HepG2 (cell line): ENCODE data around the gene WAS. TPM values are rescaled to one million over a fixed set of nuclear protein-coding genes. Genes with fewer than 3 reads are reported as not detected.

Experiments
- ATAC-seq: fragments of 200-7000 bp; cut with Tn5 transposase; 3 replicates; pipeline ENCODE4 v1.9.1; 2020; ENCODE audit warnings: mild to moderate bottlenecking, moderate library complexity
- BruUV-seq: library from RNA; stranded (reverse); fragments of 400-500 nt; replicated peaks from 2 replicates; lab custom pipeline; 2021; lab: Mats Ljungman, UMichigan
- CTCF ChIA-PET: fragments of 300-600 bp; formaldehyde crosslinking; extraction: SDS; loops from one replicate; lab custom pipeline; 2021; ENCODE audit warnings: low total read pairs, inconsistent platforms, low intra/inter-chr PET ratio; lab: Yijun Ruan, JAX
- POLR2A ChIA-PET: fragments of 350-600 bp; sonication (Branson Sonifier 250); formaldehyde crosslinking; loops from one replicate; lab custom pipeline; 2020; ENCODE audit warnings: antibody characterized with exemption, inconsistent platforms; lab: Yijun Ruan, JAX
- DNase-seq: peaks from one replicate; pipeline ENCODE4 v3.0.0-alpha.2; 2015; ENCODE audit warnings: low spot score
- FAIRE-seq: peaks from 3 replicates; lab custom pipeline; 2011; peaks lifted over from hg19 to GRCh38; lab: Jason Lieb, UNC
- H2AFZ ChIP-seq: one replicate; pipeline ENCODE4 v1.6.1; 2011; ENCODE audit warnings: low read length, inconsistent platforms
- H3K27ac ChIP-seq: fragments of 300-600 bp; 3 replicates; pipeline ENCODE4 v1.8.0; 2011; ENCODE audit warnings: mixed run types, mild to moderate bottlenecking, mixed read lengths, low read length, inconsistent platforms; ENCODE audit not compliant: insufficient read depth; ENCODE audit errors: extremely low read length
- H3K27me3 ChIP-seq, 2 experiments: fragments of 200-600 bp in 1 of 2; 2 replicates in 1 of 2; 3 replicates in 1 of 2; pipeline versions ENCODE4 v1.6.0 to v1.8.0; 2011; ENCODE audit warnings: low read length in 2 of 2, mild to moderate bottlenecking in 2 of 2, moderate library complexity in 2 of 2, inconsistent platforms in 1 of 2; ENCODE audit not compliant: insufficient read depth in 2 of 2, control insufficient read depth in 1 of 2
- H3K36me3 ChIP-seq, 2 experiments: fragments of 200-600 bp in 1 of 2; replicated peaks in 1 of 2; 2 replicates in 1 of 2; 3 replicates in 1 of 2; pipeline versions ENCODE4 v1.5.1 to v1.8.0; 2011; ENCODE audit warnings: low read length in 2 of 2, inconsistent platforms in 1 of 2; ENCODE audit not compliant: insufficient read depth in 2 of 2, control insufficient read depth in 1 of 2
- H3K4me1 ChIP-seq: 2 replicates; pipeline ENCODE4 v1.5.1; 2012; ENCODE audit warnings: low read length, inconsistent platforms; ENCODE audit not compliant: insufficient read depth
- H3K4me2 ChIP-seq: 2 replicates; pipeline ENCODE4 v1.6.0; 2011; ENCODE audit warnings: low read depth, low read length, inconsistent platforms
- H3K4me3 ChIP-seq, 3 experiments: fragments of 200-600 bp in 1 of 3; sonication (generic), shearing (Covaris generic) in 1 of 3; replicated peaks in 1 of 3; 2 replicates each; pipeline ENCODE4 v1.5.1; 2011 to 2016; ENCODE audit warnings: low read length in 3 of 3, inconsistent platforms in 2 of 3, low read depth in 2 of 3, mild to moderate bottlenecking in 2 of 3, control low read depth in 1 of 3, mixed read lengths in 1 of 3; ENCODE audit not compliant: insufficient read depth in 1 of 3
- H3K79me2 ChIP-seq: one replicate; pipeline ENCODE4 v1.6.1; 2011; ENCODE audit warnings: low read length, inconsistent platforms; ENCODE audit not compliant: insufficient read depth
- H3K9ac ChIP-seq: 2 replicates; pipeline ENCODE4 v1.6.0; 2011; ENCODE audit warnings: mild to moderate bottlenecking, low read depth, low read length, inconsistent platforms; ENCODE audit not compliant: insufficient read depth
- H3K9me3 ChIP-seq: 2 replicates; pipeline ENCODE4 v1.5.1; 2012; ENCODE audit warnings: mild to moderate bottlenecking, low read length
- H4K20me1 ChIP-seq: 2 replicates; pipeline ENCODE4 v1.6.0; 2011; ENCODE audit warnings: inconsistent platforms, mild to moderate bottlenecking, low read length, moderate library complexity; ENCODE audit not compliant: insufficient read depth
- CBFB ChIP-seq: sonication (generic); formaldehyde crosslinking; IDR thresholded peaks from 2 replicates; pipeline ENCODE4 v1.4.0; 2020; ENCODE audit warnings: missing genetic modification reagents
- EP300 ChIP-seq, 3 experiments: sonication (generic) in 1 of 3; formaldehyde crosslinking in 1 of 3; IDR thresholded peaks; 2 replicates each; pipeline versions ENCODE4 v1.5.1 to v1.6.1; 2011 to 2020; ENCODE audit warnings: low read depth in 2 of 3, low read length in 2 of 3, borderline replicate concordance in 1 of 3, improper control_type of control experiment in 1 of 3, mild to moderate bottlenecking in 1 of 3, missing genetic modification reagents in 1 of 3, moderate library complexity in 1 of 3
- ETS1 ChIP-seq: sonication (generic); formaldehyde crosslinking; IDR thresholded peaks from 2 replicates; pipeline ENCODE4 v1.4.0; 2020; ENCODE audit warnings: missing genetic modification reagents
- ETV5 ChIP-seq: IDR thresholded peaks from 2 replicates; pipeline ENCODE4 v1.6.1; 2018; ENCODE audit warnings: missing biosample characterization, missing genetic modification reagents, inconsistent platforms, borderline replicate concordance
- HNRNPL ChIP-seq: fragments of 200-400 bp; formaldehyde crosslinking; IDR thresholded peaks from 2 replicates; pipeline ENCODE4 v1.6.1; 2017; ENCODE audit warnings: mild to moderate bottlenecking, low read depth, low read length
- MXD1 ChIP-seq: sonication (generic); formaldehyde crosslinking; IDR thresholded peaks from 2 replicates; pipeline ENCODE4 v1.4.0; 2020; ENCODE audit warnings: mild to moderate bottlenecking, missing genetic modification reagents
- RARA ChIP-seq: IDR thresholded peaks from 2 replicates; pipeline ENCODE4 v1.6.1; 2016; ENCODE audit warnings: missing genetic modification reagents, missing compliant biosample characterization
- RFX1 ChIP-seq: fragments of 450-650 bp; IDR thresholded peaks from 2 replicates; pipeline ENCODE4 v1.6.1; 2017
- ZBTB25 ChIP-seq: IDR thresholded peaks from 2 replicates; pipeline ENCODE4 v1.6.1; 2018; ENCODE audit warnings: missing genetic modification reagents
- ZFP1 ChIP-seq: IDR thresholded peaks from 2 replicates; pipeline ENCODE4 v1.6.1; 2016
- ZNF34 ChIP-seq: sonication (generic); formaldehyde crosslinking; IDR thresholded peaks from 2 replicates; pipeline ENCODE4 v1.4.0; 2020; ENCODE audit warnings: mild to moderate bottlenecking, missing genetic modification reagents, borderline replicate concordance
- ZNF557 ChIP-seq: sonication (generic); formaldehyde crosslinking; IDR thresholded peaks from 2 replicates; pipeline ENCODE4 v1.4.0; 2020; ENCODE audit warnings: missing genetic modification reagents
- ZNF589 ChIP-seq: sonication (generic); formaldehyde crosslinking; conservative IDR thresholded peaks from 2 replicates; pipeline ENCODE4 v1.8.0; 2022; ENCODE audit warnings: mild to moderate bottlenecking, moderate library complexity, missing genetic modification reagents
- ZNF605 ChIP-seq: sonication (generic); formaldehyde crosslinking; IDR thresholded peaks from 2 replicates; pipeline ENCODE4 v1.8.0; 2022; ENCODE audit warnings: mild to moderate bottlenecking, missing genetic modification reagents
- ZNF761 ChIP-seq: sonication (generic); formaldehyde crosslinking; conservative IDR thresholded peaks from 2 replicates; pipeline ENCODE4 v1.4.0; 2020; ENCODE audit warnings: mild to moderate bottlenecking, missing genetic modification reagents
- WGBS: methylation state at CpG from one replicate; pipeline ENCODE4 v1.1.6; 2017; ENCODE audit warnings: low lambda C conversion rate; 5-methylcytosine and 5-hydroxymethylcytosine counted together
- in situ Hi-C: cut with HindIII; loops from 2 replicates; pipeline ENCODE4 v1.10.0; 2017; ENCODE audit warnings: low pct_unique_long_range_greater_than_20kb; ENCODE audit not compliant: extremely low pct_ligation_motif_present
- intact Hi-C: fragments of 100-400 bp; cut with micrococcal nuclease; formaldehyde crosslinking; loops from one replicate; pipeline ENCODE4 v1.10.0; 2022; ENCODE audit not compliant: unreplicated experiment
- polyA plus RNA-seq, 8 experiments: library from polyadenylated mRNA; depleted of rRNA in 3 of 8; stranded (reverse) in 7 of 8; unstranded in 1 of 8; fragments of >200 nt; fragmentation: Illumina TruSeq in 4 of 8; extraction: Trizol in 4 of 8; gene quantifications; 2 replicates each; pipeline versions ENCODE4 v1.2.1 to v1.2.3, GENCODE V29; 2011 to 2016; ENCODE audit warnings: low read depth in 4 of 8, missing spikeins in 1 of 8, mixed read lengths in 1 of 8; ENCODE audit not compliant: insufficient read depth in 1 of 8
- total RNA-seq, 5 experiments: library from RNA; depleted of rRNA; stranded (reverse); fragments of >200 nt; fragmentation: Illumina TruSeq; extraction: Trizol; gene quantifications; 2 replicates each; pipeline ENCODE4 v1.2.3, GENCODE V29; 2016; ENCODE audit warnings: low read depth in 1 of 5

WAS gene
- total and polyA plus RNA-seq, 2 of the 13 experiments (the other 11 are each of a cell fraction or from before 2014, with no cell fraction given), result 0.11 TPM; not detected in 1

GRCh38 chrX:48694776-48695533 lies 11.4 kb downstream of the WAS start:
- POLR2A ChIA-PET, result interaction anchor here (2.0 to 2.5 kb wide), 4 partner anchors 17 to 42 kb away, joined by 11 to 35 read pairs (median 12); no protein-coding TSS in a partner anchor
- no CpG with 5 or more reads among the region's 15 CpGs for WGBS
- Histone ChIP-seq H3K79me2 (peaks cover 5% of the 10 kb centered on the region), H3K4me3 (peak overlapping the region in 2 of 3 experiments; percentile 62 to 75; a peak in 4 of 6 replicates), H3K27me3 (no peaks in the 10 kb centered on the region), H3K36me3 (peaks cover 0 to 4% of the 10 kb centered on the region in 2 experiments; a peak in 1 of 5 replicates), H3K9me3 (no peaks in the 10 kb centered on the region), H3K9ac (peak overlapping the region; percentile 68), H3K27ac (no peak overlapping the region), H3K4me2 (peak overlapping the region; percentile 98)
- no peak for DNase-seq
- intact Hi-C loops (no loop called here), in situ Hi-C loops (no loop called here)
- ATAC-seq, result peak; percentile 28
- FAIRE-seq, result no peak
- 0 out of 2 replicates have a peak, but pooled peaks have one; percentile 19 for TF ChIP-seq ZNF605 (CRISPR knock-in tag)
- no peak for TF ChIP-seq ETS1 (CRISPR knock-in tag)
- no peak for TF ChIP-seq ZNF34
- TF ChIP-seq, all 625 proteins: peak for 1
- no peaks in the 10 kb centered on the region for H4K20me1 ChIP-seq
- H2AFZ ChIP-seq, result no peak overlapping the region
- no TSS peak for BruUV-seq
- peaks cover 17% of the 10 kb centered on the region for H3K4me1 ChIP-seq
- CTCF ChIA-PET, result no interaction called here

GRCh38 chrX:48695534-48695896 lies 11.9 kb downstream of the WAS start:
- Histone ChIP-seq H3K36me3 (peaks cover 0 to 4% of the 10 kb centered on the region in 2 experiments; a peak in 1 of 5 replicates), H3K4me2 (peak overlapping the region; percentile 98), H3K27me3 (no peaks in the 10 kb centered on the region), H3K27ac (peak overlapping the region; percentile 56), H3K4me3 (peak overlapping the region; percentile 43 to 75 (median 62); a peak in 5 of 6 replicates), H3K9me3 (no peaks in the 10 kb centered on the region), H2AFZ (no peak overlapping the region), H3K4me1 (peaks cover 17% of the 10 kb centered on the region), H3K79me2 (peaks cover 5% of the 10 kb centered on the region), H3K9ac (peak overlapping the region; percentile 68; the same call in 1 of the 2 replicates), H4K20me1 (no peaks in the 10 kb centered on the region)
- FAIRE-seq (no peak), DNase-seq (no peak), ATAC-seq (peak; percentile 15)
- POLR2A ChIA-PET, result interaction anchor here (2.0 to 2.5 kb wide), 4 partner anchors 16 to 42 kb away, joined by 11 to 35 read pairs (median 12); no protein-coding TSS in a partner anchor
- no CpG with 5 or more reads among the region's 14 CpGs for WGBS
- CTCF ChIA-PET, result no interaction called here
- intact Hi-C loops (no loop called here), in situ Hi-C loops (no loop called here)
- BruUV-seq, result no TSS peak
- TF ChIP-seq ZNF761 (CRISPR knock-in tag) (no peak), ETV5 (CRISPR knock-in tag) (no peak), ZNF557 (CRISPR knock-in tag) (no peak), ZBTB25 (CRISPR knock-in tag) (no peak), MXD1 (CRISPR knock-in tag) (no peak), RFX1 (no peak), ZFP1 (no peak), CBFB (no peak), HNRNPL (no peak), ZNF589 (CRISPR knock-in tag) (no peak), EP300 (IDR thresholded peaks at IDR 0.05; ENCODE audit: low read depth in 2 of 2, low read length in 2 of 2) (no peak), EP300 (CRISPR knock-in tag; IDR thresholded peaks at IDR 0.05; ENCODE audit: borderline replicate concordance) (no peak), RARA (CRISPR knock-in tag) (no peak)
